ENCODE measurements around the gene ELOVL2.

ELOVL2 gene

GRCh38 chr6:11055127-11055627 lies 11.1 kb upstream of the ELOVL2 start:
- DNase-seq = no peak

GRCh38 chr6:11054722-11055121 lies 10.6 kb upstream of the ELOVL2 start:
- no peak for DNase-seq

DNA sequence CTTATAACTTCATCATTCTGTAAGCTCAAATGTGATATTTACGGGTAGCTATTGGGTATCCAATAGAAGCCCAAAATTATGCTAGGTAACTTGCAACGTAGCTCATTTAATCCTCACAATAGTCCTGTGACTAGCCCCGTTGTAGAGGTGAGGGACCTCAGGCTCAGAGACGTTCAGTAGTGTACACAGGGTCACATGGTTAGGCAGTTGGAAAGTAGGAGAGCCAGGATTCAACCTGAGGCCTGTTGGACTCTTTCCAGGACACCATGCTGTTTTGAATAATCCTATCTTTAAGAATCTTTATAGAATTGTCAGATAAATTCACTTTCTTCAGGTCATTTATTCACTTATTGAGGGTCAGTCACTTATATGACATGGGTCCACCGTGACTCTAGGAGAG lies 9.2 kb upstream of the ELOVL2 start:
- no peak for DNase-seq

DNA sequence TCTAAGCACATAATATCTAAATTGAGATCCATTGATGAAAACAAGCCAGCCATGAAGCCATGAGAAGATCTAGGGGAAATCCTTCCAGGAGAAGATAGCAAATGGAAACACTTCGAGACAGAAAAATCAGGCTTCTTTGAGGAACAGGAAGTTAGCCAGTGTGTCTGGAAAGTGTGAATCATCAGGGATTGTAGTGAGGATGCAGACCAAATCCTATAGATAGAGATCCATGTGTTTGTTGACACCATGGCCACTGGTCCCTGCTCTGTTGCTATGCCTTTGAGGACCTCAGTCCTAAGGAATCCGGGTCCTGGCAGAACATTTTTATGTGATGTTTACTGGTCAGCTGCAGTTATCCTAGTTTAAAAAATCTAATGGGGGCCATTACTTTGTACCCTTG lies 6.6 kb upstream of the ELOVL2 start:
- DNase-seq = no peak

DNA sequence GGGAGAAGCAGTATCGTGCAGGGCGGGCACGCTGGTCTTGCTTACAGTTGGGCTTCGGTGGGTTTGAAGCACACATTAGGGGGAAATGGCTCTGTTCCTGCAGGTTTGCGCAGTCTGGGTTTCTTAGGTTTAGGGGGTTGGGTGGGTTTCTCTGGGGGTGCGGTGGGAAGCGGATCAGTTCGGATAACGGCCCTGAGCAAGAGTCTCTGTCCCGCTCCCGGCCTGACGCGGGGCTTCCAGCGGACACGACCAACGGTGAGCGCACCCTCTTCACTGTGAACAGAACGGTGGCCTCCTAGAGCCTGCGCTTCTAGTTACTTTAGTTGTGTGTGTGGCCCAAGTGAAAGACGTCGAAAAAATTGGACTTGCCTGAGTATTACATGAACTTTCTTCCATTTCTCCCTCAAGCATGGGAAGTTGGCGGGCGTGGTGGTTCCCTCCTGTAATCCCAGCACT lies 635 bp upstream of the ELOVL2 start:
- DNase-seq = no peak

DNA sequence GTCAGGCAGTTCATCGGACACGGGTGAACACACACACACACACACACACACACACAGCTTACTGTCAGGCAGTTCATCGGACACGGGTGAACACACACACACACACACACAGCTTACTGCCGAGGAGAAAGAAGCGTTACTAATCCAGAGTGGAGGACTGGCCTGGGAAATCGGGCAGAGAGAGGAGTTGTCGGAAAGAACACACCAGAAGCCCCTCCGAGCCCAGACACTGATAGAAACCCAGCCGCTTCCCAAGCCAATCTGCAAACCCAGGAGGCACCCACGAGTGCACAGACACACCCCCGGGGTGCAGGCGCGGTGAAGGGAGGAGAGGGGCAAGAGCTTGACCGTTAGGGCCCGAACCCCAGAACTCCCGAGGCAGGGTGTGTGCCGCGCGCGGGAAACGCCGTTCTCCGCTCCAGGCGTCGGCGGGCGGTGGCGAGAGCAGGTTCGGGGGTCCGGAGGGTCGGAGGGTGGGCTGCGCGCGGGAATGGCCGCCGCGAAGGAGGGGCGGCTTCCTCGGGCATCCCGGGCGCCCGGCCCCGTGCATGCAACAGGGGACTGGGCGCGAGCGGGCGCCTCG lies 636 bp downstream of the ELOVL2 start:
- DNase-seq = no peak

DNA sequence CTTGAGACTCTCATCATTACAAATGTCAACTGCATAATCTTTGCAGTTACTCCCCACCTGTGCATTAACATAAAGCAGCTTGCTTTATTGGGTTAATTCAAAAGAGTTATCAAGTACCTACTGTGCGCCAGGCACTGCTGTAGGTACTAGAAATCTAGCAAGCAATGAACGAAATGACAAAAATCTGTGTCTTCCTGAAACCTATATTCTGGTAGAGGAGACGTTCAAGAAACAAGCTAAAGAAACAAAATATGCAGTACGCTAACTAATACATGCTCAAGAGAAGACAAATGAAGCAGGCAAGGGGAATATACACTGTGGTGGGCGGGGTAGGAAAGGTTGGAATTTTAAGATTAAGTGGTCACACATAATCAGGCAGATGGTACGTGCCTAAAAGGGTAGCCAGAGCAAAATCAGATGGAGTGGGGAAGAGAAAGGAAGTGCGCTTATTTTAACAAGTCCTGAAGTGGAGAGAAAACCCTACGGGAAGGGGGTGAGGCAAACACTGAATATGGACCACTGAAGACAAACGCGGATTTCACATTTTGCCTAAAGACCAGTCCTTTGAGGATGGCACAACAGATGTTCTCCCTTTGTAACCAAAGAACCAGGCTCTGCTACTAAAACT lies 1.2 kb downstream of the ELOVL2 start:
- no peak for DNase-seq

DNA sequence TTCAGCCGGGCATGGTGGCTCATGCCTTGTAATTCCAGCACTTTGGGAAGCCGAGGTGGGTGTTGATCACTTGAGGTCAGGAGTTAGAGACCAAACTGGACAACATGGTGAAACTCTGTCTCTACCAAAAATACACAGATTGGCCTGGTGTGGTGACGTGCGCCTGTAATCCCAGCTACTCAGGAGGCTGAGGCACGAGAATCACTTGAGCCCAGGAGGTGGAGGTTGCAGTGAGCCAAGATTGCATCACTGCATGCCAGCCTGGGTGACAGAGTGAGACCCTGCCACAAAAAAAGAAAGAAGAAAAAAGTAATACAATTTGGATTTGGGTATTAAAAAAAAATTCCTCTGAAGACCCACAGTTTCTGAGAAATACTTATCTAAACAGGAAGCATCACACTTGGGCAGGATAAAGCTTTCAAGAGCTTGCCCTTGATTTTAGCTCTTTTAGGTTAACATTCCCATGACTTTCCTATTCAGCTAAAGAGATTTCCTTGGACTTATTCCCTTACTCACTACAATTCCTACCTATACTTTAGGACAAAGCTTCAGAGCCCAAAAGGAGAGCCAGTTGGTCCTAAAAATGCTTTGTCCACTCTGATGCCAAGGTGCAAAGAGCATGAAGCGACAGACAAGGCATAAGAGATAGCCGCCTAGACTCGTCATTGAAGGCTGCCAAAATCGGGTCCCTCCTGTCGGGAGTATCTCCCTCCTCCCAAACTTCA lies 1.9 kb downstream of the ELOVL2 start:
- DNase-seq = no peak

DNA sequence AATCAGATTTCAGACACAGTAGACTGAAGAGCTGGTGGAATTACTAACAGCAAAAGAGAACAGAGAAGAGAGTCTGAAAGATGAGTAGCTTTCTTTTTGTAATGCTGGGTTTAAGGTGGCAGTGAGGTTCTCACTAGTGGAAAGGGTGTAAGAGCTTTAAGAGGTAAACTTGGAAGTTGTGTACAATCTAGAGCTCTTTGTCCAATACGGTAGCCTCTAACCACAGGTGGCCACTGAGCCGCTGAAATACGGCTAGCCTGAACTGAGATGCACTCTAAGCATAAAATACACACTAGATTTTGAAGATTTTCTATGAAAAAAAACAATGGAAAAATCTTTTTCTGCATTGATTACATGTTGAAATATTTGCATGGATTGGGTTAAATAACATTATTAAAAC lies 4.0 kb downstream of the ELOVL2 start:
- no peak for DNase-seq

DNA sequence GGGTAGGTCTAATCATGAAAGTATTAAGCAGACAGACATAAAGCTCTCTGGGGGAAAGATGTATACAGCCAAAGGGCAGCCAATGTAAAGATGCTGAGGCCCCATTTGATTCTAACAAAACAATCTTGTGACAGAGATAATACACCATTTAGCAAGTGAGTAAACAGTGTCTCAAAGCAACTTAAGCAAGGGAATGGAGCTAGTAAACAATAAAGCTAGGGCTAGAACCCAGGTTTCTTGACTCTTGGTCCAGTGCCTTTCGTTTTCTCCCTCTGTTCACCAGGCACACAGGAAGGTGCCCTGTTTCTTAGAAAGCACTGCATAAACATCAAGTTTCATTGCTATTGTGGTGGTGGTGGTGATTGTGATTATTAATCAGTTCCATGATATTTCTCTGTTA lies 5.1 kb downstream of the ELOVL2 start:
- DNase-seq = no peak

- DNase-seq = no peak
Observed at GRCh38 chr6:11036977-11037430, 7.1 kb downstream of the ELOVL2 start.

DNA sequence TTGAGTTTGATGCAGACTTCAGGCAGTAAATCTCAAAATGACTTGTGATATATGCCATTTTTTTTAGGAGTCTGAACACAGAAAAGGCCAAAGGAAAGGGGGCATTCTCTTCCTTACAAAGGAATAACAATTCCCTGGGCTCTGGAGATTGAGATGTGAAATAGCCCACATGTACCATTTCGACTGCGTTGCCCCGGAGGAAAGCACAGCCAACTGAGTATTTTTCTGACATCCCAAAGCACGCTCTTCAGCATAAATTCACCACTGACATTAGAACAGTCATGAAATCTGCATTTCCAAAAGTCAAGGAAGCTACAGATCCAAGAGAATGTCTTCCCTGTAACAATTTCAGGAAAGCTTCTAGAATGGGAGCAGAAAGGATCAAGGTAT lies 7.8 kb downstream of the ELOVL2 start:
- DNase-seq = no peak

- no peak for DNase-seq
Observed at GRCh38 chr6:11035616-11036350, 8.3 kb downstream of the ELOVL2 start.

- DNase-seq = no peak
Observed at GRCh38 chr6:11033825-11034224, 10.3 kb downstream of the ELOVL2 start.

- no peak for DNase-seq
Observed at GRCh38 chr6:11030904-11031303, 13.2 kb downstream of the ELOVL2 start.

- DNase-seq = no peak
Observed at GRCh38 chr6:11028959-11029358, 15.1 kb downstream of the ELOVL2 start.

GRCh38 chr6:11027565-11028110 lies 16.5 kb downstream of the ELOVL2 start:
- DNase-seq = no peak

DNA sequence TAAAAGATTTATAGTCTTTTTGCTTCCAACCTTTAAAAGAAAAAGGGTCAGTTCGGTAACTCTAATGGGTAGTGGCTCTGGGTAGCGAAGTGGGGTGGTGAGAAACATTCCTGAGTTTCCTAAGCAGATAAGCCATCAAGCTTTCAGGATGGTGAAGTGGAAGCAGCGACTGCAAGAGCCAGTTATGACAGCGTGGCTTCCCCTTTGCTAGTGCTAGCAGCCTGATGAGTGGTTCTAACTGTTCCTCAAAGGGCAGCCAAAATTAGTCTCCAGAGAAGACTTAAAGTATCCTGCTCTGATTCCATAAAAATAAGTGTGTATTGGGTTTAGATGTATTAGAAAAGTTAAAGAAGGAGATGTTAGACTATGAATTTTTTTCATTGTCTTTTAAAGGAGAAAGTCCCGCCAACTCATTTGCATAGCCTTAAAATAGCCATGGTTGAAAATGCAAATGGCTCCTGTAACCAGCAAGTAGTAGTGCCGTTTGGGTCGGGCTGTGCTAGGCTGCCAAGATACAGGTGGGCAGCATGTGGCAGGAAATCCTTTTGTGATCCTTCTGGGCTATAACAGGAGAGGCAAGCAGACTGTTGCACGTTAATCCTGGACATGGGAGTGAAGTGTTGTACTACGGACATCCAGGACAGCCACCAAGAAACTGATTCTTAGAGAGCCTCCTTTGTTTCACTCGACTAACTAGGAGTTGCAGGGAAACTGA lies 18.0 kb downstream of the ELOVL2 start:
- DNase-seq = no peak

DNA sequence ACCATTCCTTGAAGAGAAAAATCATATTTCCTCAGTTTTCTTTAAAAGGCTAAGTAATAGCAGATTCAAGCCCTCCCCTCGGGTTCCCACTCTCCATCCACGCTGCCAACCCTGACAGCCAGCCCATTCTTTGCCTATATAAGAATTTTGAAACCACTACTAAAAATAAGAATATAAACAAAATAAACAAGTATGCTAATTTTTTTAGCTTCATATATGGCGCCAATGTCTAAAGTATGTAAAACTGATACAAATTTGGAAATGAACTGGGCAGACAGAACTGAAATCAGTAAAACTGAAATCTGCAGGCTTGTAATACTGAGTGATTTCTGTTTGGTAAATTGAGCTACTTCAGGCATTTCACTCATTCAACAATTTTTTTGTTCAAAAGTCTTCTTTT lies 19.0 kb downstream of the ELOVL2 start:
- no peak for DNase-seq

DNA sequence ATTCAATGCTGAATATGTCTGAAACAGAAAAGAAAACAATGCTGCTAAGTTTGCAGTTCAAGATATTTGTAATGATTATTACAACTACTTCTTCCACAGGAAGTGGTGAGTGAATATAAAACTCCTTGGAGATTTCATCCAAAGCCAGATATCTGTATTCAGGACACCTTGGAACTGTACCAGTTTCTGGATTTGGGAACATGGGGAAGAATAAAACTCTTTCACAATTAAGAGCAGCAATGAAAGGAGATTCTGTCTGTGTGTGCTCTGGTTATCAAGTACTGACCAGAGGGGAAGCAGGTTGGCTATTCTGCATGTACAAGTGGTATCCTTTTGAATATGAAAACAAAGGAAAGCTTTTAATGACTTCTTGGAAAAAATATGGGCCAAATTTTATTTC lies 21.1 kb downstream of the ELOVL2 start:
- DNase-seq = no peak

- no peak for DNase-seq
Observed at GRCh38 chr6:11021714-11022113, 22.4 kb downstream of the ELOVL2 start.

DNA sequence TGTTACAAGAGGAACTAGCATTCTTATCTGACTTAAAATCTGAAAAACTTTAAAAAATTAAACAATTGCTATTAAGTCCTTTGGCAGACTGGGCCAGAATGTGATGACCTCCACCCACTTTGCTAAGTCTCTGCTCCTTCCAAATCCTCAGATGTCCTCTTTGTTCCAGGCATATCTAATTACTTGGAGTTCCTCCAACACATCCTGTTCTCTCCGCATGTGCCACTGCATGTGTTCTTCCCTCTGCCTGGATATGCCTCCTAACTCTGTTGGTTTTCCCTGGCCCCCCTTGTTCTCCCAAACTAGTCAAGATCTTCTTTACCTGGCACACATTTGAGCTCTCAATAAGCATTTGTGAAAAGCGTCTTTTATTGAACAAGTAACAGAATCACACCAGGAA lies 23.1 kb downstream of the ELOVL2 start:
- no peak for DNase-seq

Data from T1000 (cell line).